OCI-LY3 (cell line): ENCODE data around the gene FEV.

ENCODE experiments used
- H2AFZ ChIP-seq: fragments of 200-600, 300-600 bp; shearing (Covaris generic); 2 replicates; pipeline ENCODE4 v1.6.0; 2014; ENCODE audit warnings: antibody characterized with exemption, low read depth, low read length
- H3K27ac ChIP-seq: fragments of 200-600, 300-600 bp; sonication (generic); 2 replicates; pipeline ENCODE4 v1.5.1; 2014; ENCODE audit warnings: mild to moderate bottlenecking, low read length, moderate library complexity, mixed read lengths
- H3K27me3 ChIP-seq: fragments of 200-600, 300-600 bp; sonication (generic); 2 replicates; pipeline ENCODE4 v1.6.1; 2014; ENCODE audit warnings: low read depth, low read length, mixed read lengths
- H3K36me3 ChIP-seq: fragments of 200-600, 300-600 bp; sonication (generic); replicated peaks from 2 replicates; pipeline ENCODE3; 2014; ENCODE audit warnings: low read depth, low read length, mixed read lengths
- H3K4me1 ChIP-seq: fragments of 300-600, 200-600 bp; sonication (generic); 2 replicates; pipeline ENCODE4 v1.6.1; 2014; ENCODE audit warnings: low read length, mixed read lengths
- H3K4me2 ChIP-seq: fragments of 200-600, 300-600 bp; sonication (generic); 2 replicates; pipeline ENCODE4 v1.6.1; 2014; ENCODE audit warnings: low read length, mixed read lengths
- H3K4me3 ChIP-seq: fragments of 300-600, 200-600 bp; sonication (generic); 2 replicates; pipeline ENCODE4 v1.5.1; 2014; ENCODE audit warnings: antibody characterized with exemption, mild to moderate bottlenecking, low read length, moderate library complexity
- H3K79me2 ChIP-seq: fragments of 300-600, 200-600 bp; shearing (Covaris generic); 2 replicates; pipeline ENCODE4 v1.6.1; 2014; ENCODE audit warnings: mild to moderate bottlenecking, low read length, mixed read lengths
- H3K9ac ChIP-seq: fragments of 300-600, 200-600 bp; shearing (Covaris generic); 2 replicates; pipeline ENCODE4 v1.6.0; 2014; ENCODE audit warnings: mild to moderate bottlenecking, low read length, moderate library complexity
- H3K9me3 ChIP-seq: fragments of 200-600, 300-600 bp; shearing (Covaris generic); 2 replicates; pipeline ENCODE4 v1.6.1; 2014; ENCODE audit warnings: low read length, mixed read lengths; ENCODE audit not compliant: insufficient read depth
- H4K20me1 ChIP-seq: fragments of 200-600, 300-600 bp; sonication (generic); 2 replicates; pipeline ENCODE4 v1.6.1; 2016; ENCODE audit warnings: low read length, mixed read lengths; ENCODE audit not compliant: insufficient read depth
- CTCF ChIP-seq: fragments of 200-600, 300-600 bp; sonication (generic); IDR thresholded peaks from 2 replicates; pipeline ENCODE4 v1.5.1; 2014; ENCODE audit warnings: antibody characterized with exemption, low read length, low read depth
- EZH2phosphoT487 ChIP-seq: fragments of 200-600 bp; shearing (Covaris generic); IDR thresholded peaks from 2 replicates; pipeline ENCODE4 v1.6.1; 2018; ENCODE audit warnings: antibody characterized with exemption, mixed run types, low read depth

FEV gene

DNA sequence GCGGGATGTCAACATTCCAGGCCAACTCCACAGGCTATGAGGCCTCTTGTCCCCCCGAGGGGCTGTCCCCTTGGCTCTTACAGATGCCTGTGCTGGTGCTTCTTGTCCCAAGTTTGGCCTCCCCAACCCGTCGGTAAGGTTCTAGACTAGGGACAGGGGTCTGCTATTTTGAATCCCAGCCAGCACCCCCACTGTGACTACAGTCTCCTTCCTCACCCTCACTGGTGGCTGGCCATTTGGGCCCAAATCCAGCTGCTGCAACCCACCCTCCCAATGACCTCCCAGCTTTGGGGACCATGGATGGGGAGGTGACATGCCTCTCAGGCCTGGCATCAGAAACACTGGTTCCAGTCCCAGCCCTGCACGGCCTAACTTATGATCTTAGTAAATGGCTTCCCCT, 37.6 kb upstream of the FEV start:
- Histone ChIP-seq H3K27me3 (no peaks in the 10 kb centered on the region), H3K4me1 (no peaks in the 10 kb centered on the region), H3K4me2 (no peak overlapping the region), H3K36me3 (no peaks in the 10 kb centered on the region), H3K27ac (no peak overlapping the region), H3K9me3 (no peaks in the 10 kb centered on the region), H2AFZ (no peak overlapping the region), H4K20me1 (no peaks in the 10 kb centered on the region), H3K79me2 (no peaks in the 10 kb centered on the region), H3K9ac (no peak overlapping the region), H3K4me3 (no peak overlapping the region)
- no peak for TF ChIP-seq EZH2phosphoT487
- TF ChIP-seq CTCF, result no peak

DNA sequence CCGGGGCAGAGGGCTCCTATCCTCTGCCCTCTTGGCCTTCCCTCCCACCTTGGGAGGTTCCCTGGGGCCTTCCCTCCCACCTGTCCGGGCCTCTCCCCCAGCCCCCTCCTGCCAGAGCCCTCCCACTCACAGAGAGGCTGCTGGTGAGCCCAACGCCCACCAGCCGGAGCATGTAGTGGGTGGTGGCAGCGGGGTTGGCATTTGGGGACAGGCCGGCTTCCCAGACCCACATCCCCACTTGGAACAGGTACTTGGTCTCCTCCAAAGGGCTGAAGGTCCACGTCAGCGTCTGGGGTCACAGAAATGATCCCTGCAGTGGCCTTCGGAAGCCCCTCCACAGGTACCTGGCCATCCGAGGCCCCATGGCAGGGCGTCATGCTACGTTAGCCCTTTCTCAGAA, 37.1 kb upstream of the FEV start:
- no peaks in the 10 kb centered on the region for H3K79me2 ChIP-seq

GRCh38 chr2:219021591-219021990, 36.6 kb upstream of the FEV start:
- Histone ChIP-seq H4K20me1 (no peaks in the 10 kb centered on the region), H3K9ac (no peak overlapping the region), H3K4me1 (no peaks in the 10 kb centered on the region), H3K27me3 (no peaks in the 10 kb centered on the region), H3K4me3 (no peak overlapping the region), H3K36me3 (no peaks in the 10 kb centered on the region), H3K79me2 (no peaks in the 10 kb centered on the region), H3K4me2 (no peak overlapping the region), H2AFZ (no peak overlapping the region), H3K9me3 (no peaks in the 10 kb centered on the region), H3K27ac (no peak overlapping the region)
- TF ChIP-seq CTCF (no peak), EZH2phosphoT487 (no peak)

More for the DNA sequence above, 37.1 kb upstream of the FEV start:
- H3K9me3 ChIP-seq, result no peaks in the 10 kb centered on the region
- no peak overlapping the region for H3K4me3 ChIP-seq
- no peaks in the 10 kb centered on the region for H3K36me3 ChIP-seq
- TF ChIP-seq EZH2phosphoT487, result no peak
- no peak for TF ChIP-seq CTCF
- H2AFZ ChIP-seq, result no peak overlapping the region
- no peak overlapping the region for H3K9ac ChIP-seq
- no peak overlapping the region for H3K27ac ChIP-seq
- no peaks in the 10 kb centered on the region for H3K4me1 ChIP-seq
- no peaks in the 10 kb centered on the region for H3K27me3 ChIP-seq
- no peaks in the 10 kb centered on the region for H4K20me1 ChIP-seq
- no peak overlapping the region for H3K4me2 ChIP-seq

DNA sequence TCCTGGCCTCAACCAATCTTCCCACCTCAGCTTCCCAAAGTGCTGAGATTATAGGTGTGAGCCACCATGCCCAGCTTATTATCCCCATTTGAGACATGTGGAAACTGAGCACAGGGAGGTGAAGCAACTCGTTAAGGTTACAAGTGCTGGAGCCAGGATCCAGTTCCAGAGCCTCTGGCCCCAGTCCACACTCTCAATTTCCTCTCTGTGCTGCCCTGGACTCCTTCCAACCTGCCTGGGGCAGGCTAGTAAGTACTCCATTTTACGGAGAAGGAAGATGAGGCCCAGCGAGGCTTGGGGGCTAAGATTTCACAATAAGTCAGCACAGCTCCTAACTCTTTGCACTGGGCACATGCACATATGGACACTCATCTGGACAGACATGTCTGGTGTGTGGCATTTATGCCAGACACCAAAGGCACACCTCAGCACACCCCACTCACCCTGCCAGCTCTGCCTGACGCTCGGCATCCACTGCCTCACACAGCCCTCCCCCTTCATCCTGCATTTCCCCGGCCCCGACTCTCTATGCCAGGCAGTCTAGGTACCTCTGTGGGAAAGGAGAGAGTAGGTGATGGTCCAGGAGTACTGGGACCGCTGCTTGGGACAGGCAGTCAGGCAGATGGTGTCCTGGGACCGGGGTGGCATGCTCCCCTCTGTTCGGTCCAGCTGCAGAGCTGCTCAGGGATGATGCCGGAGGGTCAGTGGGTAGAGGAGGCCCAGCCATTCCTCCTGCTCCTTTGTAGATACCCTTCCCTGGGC, 35.8 kb upstream of the FEV start:
- Histone ChIP-seq H3K27ac (no peak overlapping the region), H3K79me2 (no peaks in the 10 kb centered on the region), H3K27me3 (no peaks in the 10 kb centered on the region), H2AFZ (no peak overlapping the region), H3K4me3 (no peak overlapping the region), H3K4me1 (no peaks in the 10 kb centered on the region), H3K4me2 (no peak overlapping the region), H3K9me3 (no peaks in the 10 kb centered on the region), H4K20me1 (no peaks in the 10 kb centered on the region), H3K36me3 (no peaks in the 10 kb centered on the region), H3K9ac (no peak overlapping the region)
- no peak for TF ChIP-seq CTCF
- TF ChIP-seq EZH2phosphoT487, result no peak
